Skeletal muscle satellite cell (primary cell): ENCODE data around the gene TOP1.
"Not testable (repeated sequence)": the region's sequence is repeated elsewhere in the genome, so short reads cannot be mapped to it uniquely, and the experiment has no call there.

Experiments used
- H3K27me3 ChIP-seq: 2 replicates; pipeline ENCODE4 v1.7.0; 2013; ENCODE audit warnings: low read length; ENCODE audit not compliant: control insufficient read depth, insufficient read depth
- H3K36me3 ChIP-seq: 2 replicates; pipeline ENCODE4 v1.7.0; 2013; ENCODE audit warnings: mild to moderate bottlenecking, control low read depth, low read length; ENCODE audit not compliant: insufficient read depth
- H3K4me1 ChIP-seq: 2 replicates; pipeline ENCODE4 v1.7.0; 2013; ENCODE audit warnings: low read length; ENCODE audit not compliant: control insufficient read depth, insufficient read depth
- H3K4me2 ChIP-seq: 2 replicates; pipeline ENCODE4 v1.7.0; 2013; ENCODE audit warnings: mild to moderate bottlenecking, low read length
- H3K4me3 ChIP-seq: 2 replicates; pipeline ENCODE4 v1.7.0; 2013; ENCODE audit warnings: low read length
- H3K9ac ChIP-seq: 2 replicates; pipeline ENCODE4 v1.7.0; 2013; ENCODE audit warnings: mild to moderate bottlenecking, low read depth, low read length, moderate library complexity
- H3K9me3 ChIP-seq: replicated peaks from 2 replicates; pipeline ENCODE4 v1.7.0; 2013; ENCODE audit warnings: mild to moderate bottlenecking, control low read depth, low read length

The TOP1 gene

GRCh38 chr20:41110012-41110411 is 81.4 kb downstream of the TOP1 start:
- no peaks in the 10 kb centered on the region for H3K4me1 ChIP-seq
- H3K36me3 ChIP-seq: peaks cover 86% of the 10 kb centered on the region
- H3K27me3 ChIP-seq: no peaks in the 10 kb centered on the region
- no peak overlapping the region for H3K4me2 ChIP-seq
- no peaks in the 10 kb centered on the region for H3K9me3 ChIP-seq
- H3K4me3 ChIP-seq: no peak overlapping the region
- H3K9ac ChIP-seq: no peak overlapping the region

- no peak overlapping the region for H3K4me3 ChIP-seq
- no peak overlapping the region for H3K4me2 ChIP-seq
- no peaks in the 10 kb centered on the region for H3K9me3 ChIP-seq
- H3K4me1 ChIP-seq: no peaks in the 10 kb centered on the region
- no peak overlapping the region for H3K9ac ChIP-seq
- H3K27me3 ChIP-seq: no peaks in the 10 kb centered on the region
- H3K36me3 ChIP-seq: peaks cover 88% of the 10 kb centered on the region
Observed at GRCh38 chr20:41110930-41111577, 82.4 kb downstream of the TOP1 start.

- Histone ChIP-seq H3K4me1 (no peaks in the 10 kb centered on the region), H3K36me3 (peaks cover 89% of the 10 kb centered on the region)
Observed at GRCh38 chr20:41111578-41111951, 82.9 kb downstream of the TOP1 start.

GRCh38 chr20:41116282-41116956 is 87.8 kb downstream of the TOP1 start:
- no peaks in the 10 kb centered on the region for H3K9me3 ChIP-seq
- H3K4me2 ChIP-seq: no peak overlapping the region
- no peak overlapping the region for H3K4me3 ChIP-seq
- H3K36me3 ChIP-seq: peaks cover 91% of the 10 kb centered on the region
- H3K4me1 ChIP-seq: peaks cover 10% of the 10 kb centered on the region
- H3K27me3 ChIP-seq: no peaks in the 10 kb centered on the region
- no peak overlapping the region for H3K9ac ChIP-seq

More at GRCh38 chr20:41111578-41111951, 82.9 kb downstream of the TOP1 start:
- Histone ChIP-seq H3K9ac (no peak overlapping the region), H3K27me3 (no peaks in the 10 kb centered on the region), H3K4me2 (no peak overlapping the region), H3K9me3 (no peaks in the 10 kb centered on the region), H3K4me3 (no peak overlapping the region)

- H3K4me3 ChIP-seq, H3K9ac ChIP-seq, H3K4me2 ChIP-seq, H3K27me3 ChIP-seq, H3K9me3 ChIP-seq: not testable (repeated sequence)
- H3K4me1 ChIP-seq: peaks cover 10% of the 10 kb centered on the region
- H3K36me3 ChIP-seq: peaks cover 95% of the 10 kb centered on the region
Observed at GRCh38 chr20:41118159-41118558, 89.5 kb downstream of the TOP1 start.

GRCh38 chr20:41118632-41119031 is 90.0 kb downstream of the TOP1 start:
- H3K4me3 ChIP-seq: no peak overlapping the region
- H3K9me3 ChIP-seq: no peaks in the 10 kb centered on the region
- peaks cover 94% of the 10 kb centered on the region for H3K36me3 ChIP-seq
- H3K4me1 ChIP-seq: peaks cover 10% of the 10 kb centered on the region
- H3K4me2 ChIP-seq: no peak overlapping the region
- no peak overlapping the region for H3K9ac ChIP-seq
- no peaks in the 10 kb centered on the region for H3K27me3 ChIP-seq

- no peak overlapping the region for H3K4me2 ChIP-seq
- H3K4me1 ChIP-seq: peaks cover 10% of the 10 kb centered on the region
- no peak overlapping the region for H3K9ac ChIP-seq
- H3K36me3 ChIP-seq: peaks cover 92% of the 10 kb centered on the region
- no peaks in the 10 kb centered on the region for H3K27me3 ChIP-seq
- no peak overlapping the region for H3K4me3 ChIP-seq
- no peaks in the 10 kb centered on the region for H3K9me3 ChIP-seq
Observed at GRCh38 chr20:41119614-41120561, 91.3 kb downstream of the TOP1 start.

- Histone ChIP-seq H3K9me3 (no peaks in the 10 kb centered on the region), H3K27me3 (no peaks in the 10 kb centered on the region), H3K4me2 (no peak overlapping the region), H3K4me1 (peaks cover 10% of the 10 kb centered on the region), H3K9ac (no peak overlapping the region), H3K36me3 (peaks cover 92% of the 10 kb centered on the region), H3K4me3 (no peak overlapping the region)
Observed at GRCh38 chr20:41121399-41121798, 92.8 kb downstream of the TOP1 start.

- Histone ChIP-seq H3K4me1 (no peaks in the 10 kb centered on the region), H3K4me3 (no peak overlapping the region), H3K9ac (no peak overlapping the region), H3K4me2 (no peak overlapping the region), H3K27me3 (no peaks in the 10 kb centered on the region), H3K9me3 (no peaks in the 10 kb centered on the region), H3K36me3 (peaks cover 81% of the 10 kb centered on the region)
Observed at GRCh38 chr20:41123631-41124030, 95.0 kb downstream of the TOP1 start.

GRCh38 chr20:41124451-41125094 is 96.0 kb downstream of the TOP1 start:
- Histone ChIP-seq H3K9ac (no peak overlapping the region), H3K36me3 (peaks cover 72% of the 10 kb centered on the region), H3K9me3 (no peaks in the 10 kb centered on the region), H3K4me3 (no peak overlapping the region), H3K27me3 (no peaks in the 10 kb centered on the region), H3K4me1 (no peaks in the 10 kb centered on the region), H3K4me2 (no peak overlapping the region)
